ENCODE measurements around the gene ONECUT3. TPM values are rescaled to one million over a fixed set of nuclear protein-coding genes. Genes with fewer than 3 reads are reported as not detected.

ONECUT3 gene
- total and polyA plus RNA-seq, 4 donors: not detected

GRCh38 chr19:1767464-1767933, 14.2 kb downstream of the ONECUT3 start:
- TF ChIP-seq RAD21 (IDR thresholded peaks at IDR 0.05): peak; percentile 77 to 86
- TF ChIP-seq CTCF (IDR thresholded peaks at IDR 0.05; ENCODE audit: low read depth, low read length, missing input control): peak; percentile 87
- TF ChIP-seq EGR1 (IDR thresholded peaks at IDR 0.05; ENCODE audit: low read depth in 2 of 2): no peak
- Histone ChIP-seq H3K4me1 (ENCODE audit: control insufficient read depth in 4 of 4, insufficient read depth in 4 of 4, low read length in 3 of 4) (no peaks in the 10 kb centered on the region), H3K4me3 (ENCODE audit: low read depth in 1 of 3, low read length in 3 of 3) (no peak overlapping the region), H3K27me3 (ENCODE audit: control insufficient read depth in 4 of 4, insufficient read depth in 4 of 4, low read length in 3 of 4) (peaks cover 7 to 17% (median 11%) of the 10 kb centered on the region in 4 donors), H3K27ac (ENCODE audit: low read depth in 1 of 2, low read length in 2 of 2) (no peak overlapping the region), H3K9ac (ENCODE audit: low read depth in 1 of 2, low read length in 2 of 2) (no peak overlapping the region), H3K9me3 (ENCODE audit: control insufficient read depth in 4 of 4, low read length in 3 of 4) (peaks cover 0 to 7% (median 2%) of the 10 kb centered on the region in 4 donors), H3K36me3 (ENCODE audit: control insufficient read depth in 4 of 4, insufficient read depth in 3 of 4, low read depth in 1 of 4, low read length in 3 of 4) (no peaks in the 10 kb centered on the region)
- 7% methylated on average over 21 of the region's 21 CpGs for WGBS
- DNase-seq (ENCODE audit: low spot score): peak; percentile 77

GRCh38 chr19:1768248-1768647, 14.9 kb downstream of the ONECUT3 start:
- no peaks in the 10 kb centered on the region for H3K36me3 ChIP-seq (ENCODE audit: control insufficient read depth in 4 of 4, insufficient read depth in 3 of 4, low read depth in 1 of 4, low read length in 3 of 4)
- peaks cover 6 to 15% (median 10%) of the 10 kb centered on the region in 4 donors for H3K27me3 ChIP-seq (ENCODE audit: control insufficient read depth in 4 of 4, insufficient read depth in 4 of 4, low read length in 3 of 4)
- no peak overlapping the region for H3K9ac ChIP-seq (ENCODE audit: low read depth in 1 of 2, low read length in 2 of 2)
- 29% methylated on average over 13 of the region's 13 CpGs for WGBS
- no peak overlapping the region for H3K4me3 ChIP-seq (ENCODE audit: low read depth in 1 of 3, low read length in 3 of 3)
- TF ChIP-seq YY1 (IDR thresholded peaks at IDR 0.05) (no peak), MAX (IDR thresholded peaks at IDR 0.05) (no peak), CTCF (IDR thresholded peaks at IDR 0.05; ENCODE audit: low read depth, low read length, missing input control) (peak; percentile 14), NR2F2 (IDR thresholded peaks at IDR 0.05) (no peak), EGR1 (IDR thresholded peaks at IDR 0.05; ENCODE audit: low read depth in 2 of 2) (no peak), ATF3 (IDR thresholded peaks at IDR 0.05) (no peak), REST (IDR thresholded peaks at IDR 0.05) (no peak), SP1 (IDR thresholded peaks at IDR 0.05) (no peak), RAD21 (IDR thresholded peaks at IDR 0.05) (peak in 1 of 2 donors; percentile 4), HNF4G (IDR thresholded peaks at IDR 0.05) (no peak), FOXA1 (IDR thresholded peaks at IDR 0.05) (no peak)
- H3K9me3 ChIP-seq (ENCODE audit: control insufficient read depth in 4 of 4, low read length in 3 of 4): peaks cover 0 to 7% (median 2%) of the 10 kb centered on the region in 4 donors
- no peaks in the 10 kb centered on the region for H3K4me1 ChIP-seq (ENCODE audit: control insufficient read depth in 4 of 4, insufficient read depth in 4 of 4, low read length in 3 of 4)
- no peak for DNase-seq (ENCODE audit: low spot score)
- no peak overlapping the region for H3K27ac ChIP-seq (ENCODE audit: low read depth in 1 of 2, low read length in 2 of 2)

Measured in liver (tissue), 9 donors.